H1 (cell line): ENCODE measurements around the gene PRR30.

ENCODE experiments used
- CTCF ChIP-seq, 3 experiments: IDR thresholded peaks; 1 replicate in 2 of 3; 2 replicates in 1 of 3; pipeline versions ENCODE4 v1.5.1 to v1.6.1; 2011; ENCODE audit warnings: low read length in 3 of 3, mild to moderate bottlenecking in 3 of 3, inconsistent platforms in 2 of 3, low read depth in 1 of 3, moderate library complexity in 1 of 3; ENCODE audit not compliant: insufficient read depth in 1 of 3; ENCODE audit errors: control extremely low read depth in 1 of 3
- POLR2A ChIP-seq, 2 experiments: IDR thresholded peaks; 1 replicate in 1 of 2; 2 replicates in 1 of 2; pipeline ENCODE4 v1.6.1; 2011; ENCODE audit warnings: low read depth in 2 of 2, low read length in 2 of 2, mild to moderate bottlenecking in 2 of 2; ENCODE audit errors: control extremely low read depth in 1 of 2

GRCh38 chr2:27125104-27125503 lies 14.1 kb downstream of the PRR30 start:
- TF ChIP-seq POLR2A (IDR thresholded peaks at IDR 0.05; ENCODE audit: control extremely low read depth in 1 of 2, low read depth in 2 of 2, low read length in 2 of 2) = no peak
- TF ChIP-seq CTCF (IDR thresholded peaks at IDR 0.05; ENCODE audit: control extremely low read depth in 1 of 3, insufficient read depth in 1 of 3, low read depth in 1 of 3, low read length in 3 of 3) = no peak
